HG03045 (cell line): ENCODE results near the gene UTP14C.
A peak's percentile ranks its signal among the peaks of the same experiment; 100 is the strongest.
"Not testable (repeated sequence)": the region's sequence is repeated elsewhere in the genome, so short reads cannot be mapped to it uniquely, and the experiment has no call there.

ENCODE experiments used
- ATAC-seq: cut with Tn5 transposase; IDR thresholded peaks from one replicate; pipeline ENCODE4 v1.9.1; 2021; ENCODE audit warnings: mild to moderate bottlenecking, moderate library complexity; ENCODE audit not compliant: unreplicated experiment

Gene UTP14C

DNA sequence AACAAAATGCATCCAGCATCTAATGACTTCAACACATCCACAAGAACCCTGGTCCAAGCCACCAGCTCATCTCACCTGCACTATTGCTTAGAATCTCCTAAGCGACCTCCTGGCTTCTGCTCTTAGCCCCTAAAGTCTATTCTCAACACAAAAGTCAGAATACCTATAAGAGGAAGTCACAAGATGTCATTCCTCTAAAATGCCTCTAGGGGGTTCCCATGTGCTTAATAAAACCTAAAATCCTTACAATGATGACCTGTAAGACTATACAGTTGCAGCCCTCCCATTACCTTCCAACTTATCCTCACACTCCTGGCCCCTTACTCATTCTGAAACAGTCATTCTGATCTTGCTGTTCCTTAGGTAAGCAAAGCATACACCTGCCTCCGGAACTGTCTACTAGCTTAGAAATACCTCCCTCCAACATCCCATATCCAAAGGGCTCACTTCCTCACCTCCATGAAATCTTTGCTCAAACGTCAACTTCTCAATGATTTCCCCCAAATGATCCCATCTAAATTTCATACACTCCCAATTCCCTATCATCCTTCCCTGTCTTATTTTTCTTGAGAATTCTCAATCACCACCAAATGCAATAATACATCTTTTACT, 23.3 kb upstream of the UTP14C start:
- ATAC-seq, result peak; percentile 82

DNA sequence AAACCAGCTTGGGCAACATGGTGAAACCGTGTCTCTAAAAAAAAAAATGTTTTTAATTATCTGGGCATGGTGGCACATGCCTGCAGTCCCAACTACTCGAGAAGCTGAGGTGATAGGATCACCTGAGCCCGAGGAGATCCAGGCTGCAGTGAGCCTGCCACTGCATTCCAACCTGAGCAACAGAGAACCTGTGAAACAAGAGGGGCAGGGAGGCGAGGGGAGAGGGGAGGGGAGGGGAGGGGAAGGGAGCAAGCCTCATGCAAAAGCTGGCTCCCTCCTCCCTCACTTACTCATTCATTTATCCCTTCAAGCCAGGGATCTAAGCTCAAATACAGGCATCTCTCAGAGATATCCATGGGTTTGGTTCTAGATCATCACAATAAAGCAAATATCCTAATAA, 22.1 kb upstream of the UTP14C start:
- ATAC-seq, result no peak

DNA sequence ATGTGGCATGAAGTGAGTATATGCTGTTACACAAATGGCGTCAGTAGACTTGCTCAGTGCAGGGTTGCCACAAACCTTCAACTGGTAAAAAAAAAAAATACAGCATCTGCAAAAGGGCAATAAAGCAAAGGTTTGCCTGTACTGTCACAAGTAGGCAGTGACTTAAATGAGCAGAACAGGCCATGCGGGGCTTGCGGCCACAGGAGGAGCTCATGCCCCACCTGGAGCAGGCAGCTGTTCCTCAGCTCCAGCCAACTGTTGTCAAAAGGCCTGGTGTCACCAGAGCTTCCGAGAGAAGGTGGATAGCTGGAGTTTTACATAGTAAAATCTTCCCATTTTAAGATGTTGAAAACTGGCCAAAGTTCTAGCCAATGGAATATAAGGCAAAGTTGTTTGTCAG, 20.9 kb upstream of the UTP14C start:
- no peak for ATAC-seq

DNA sequence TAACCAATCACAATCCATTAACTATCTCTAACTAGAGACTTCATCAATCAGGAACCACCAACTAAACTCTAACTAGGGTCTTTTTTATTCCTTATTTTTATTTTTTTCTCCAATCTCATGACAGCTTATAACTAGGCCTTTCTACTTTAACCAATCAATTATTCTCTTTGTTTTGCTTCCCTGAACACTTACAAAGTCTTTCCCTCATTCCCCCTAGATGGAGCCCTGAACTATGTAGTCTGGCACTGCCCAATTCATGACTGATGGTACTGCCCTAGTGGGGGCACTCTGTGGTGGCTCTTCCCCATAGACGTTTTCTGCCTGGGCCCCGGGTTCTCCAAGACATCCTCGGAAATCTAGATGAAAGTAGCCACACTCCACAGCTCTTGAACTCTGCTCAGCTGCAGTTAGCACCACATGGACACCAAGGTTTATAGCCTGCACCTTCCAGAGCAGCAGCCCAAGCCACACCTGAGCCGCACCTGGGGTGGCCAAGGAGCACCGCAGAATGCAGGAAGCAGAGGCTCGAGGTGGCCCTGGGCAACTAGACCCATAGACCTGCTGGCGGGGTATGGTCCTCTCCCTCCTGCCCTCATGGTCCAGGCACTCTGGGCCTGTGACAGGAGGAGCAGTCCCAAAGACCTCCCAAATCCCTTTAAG, 19.9 kb upstream of the UTP14C start:
- no peak for ATAC-seq

DNA sequence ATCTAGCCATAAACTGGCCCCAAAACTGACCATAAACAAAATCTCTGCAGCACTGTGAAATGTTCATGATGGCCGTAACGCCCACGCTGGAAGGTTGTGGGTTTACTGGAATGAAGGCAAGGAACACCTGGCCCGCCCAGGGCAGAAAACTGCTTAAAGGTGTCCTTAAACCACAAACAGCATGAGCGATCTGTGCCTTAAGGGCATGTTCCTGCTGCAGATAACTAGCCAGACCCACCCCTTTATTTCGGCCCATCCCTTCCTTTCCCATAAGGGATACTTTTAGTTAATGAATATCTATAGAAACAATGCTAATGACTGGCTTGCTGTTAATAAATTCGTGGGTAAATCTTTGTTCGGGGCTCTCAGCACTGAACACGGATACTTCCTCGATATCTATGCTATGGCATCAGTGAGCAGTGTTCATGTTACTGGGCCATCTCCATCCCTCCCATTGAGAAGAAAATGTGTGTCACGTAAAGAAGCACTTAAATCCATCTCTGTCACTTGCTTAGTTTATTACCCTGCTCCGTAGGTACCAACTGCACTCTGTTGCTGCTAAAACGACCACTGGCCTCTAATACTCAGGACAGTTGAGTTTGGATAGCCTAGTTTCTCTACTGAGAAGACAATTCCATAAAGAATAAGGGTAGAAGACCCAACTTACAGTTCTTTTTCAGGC, 18.5 kb upstream of the UTP14C start:
- ATAC-seq, result no peak

DNA sequence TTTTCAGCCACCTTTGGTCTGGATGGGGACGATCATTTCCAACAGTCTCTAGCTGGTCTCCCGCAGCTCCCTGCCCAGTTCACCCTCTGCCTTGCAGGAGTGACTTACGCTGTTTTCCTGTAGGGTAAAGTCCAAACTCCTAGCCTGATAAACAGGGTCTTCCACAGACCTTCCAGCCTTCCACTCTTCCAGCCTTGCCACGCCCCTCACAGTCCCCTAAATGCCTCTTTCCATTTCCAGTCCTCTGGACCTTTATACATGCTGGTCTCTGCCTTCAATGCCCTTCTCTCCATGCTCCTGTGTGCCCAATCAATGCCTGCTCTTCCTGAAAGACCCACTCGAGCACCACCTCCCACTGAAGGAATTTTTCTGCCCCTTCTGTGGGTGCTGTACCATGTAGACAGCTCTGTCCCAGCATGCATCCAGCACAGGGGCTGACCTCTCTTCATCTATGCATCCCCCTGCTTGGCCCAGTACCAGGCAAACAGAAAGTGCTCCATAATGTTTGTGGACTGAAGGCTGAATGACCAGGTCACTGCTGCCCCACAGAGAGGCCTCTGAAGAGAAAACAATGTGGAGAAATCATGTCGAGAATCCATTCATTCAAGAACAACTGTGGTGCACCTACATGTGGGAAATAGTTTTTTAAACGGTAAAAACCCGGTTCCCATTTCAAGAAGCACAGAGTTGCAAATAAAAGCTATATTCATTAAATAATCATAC, 17.8 kb upstream of the UTP14C start:
- no peak for ATAC-seq

DNA sequence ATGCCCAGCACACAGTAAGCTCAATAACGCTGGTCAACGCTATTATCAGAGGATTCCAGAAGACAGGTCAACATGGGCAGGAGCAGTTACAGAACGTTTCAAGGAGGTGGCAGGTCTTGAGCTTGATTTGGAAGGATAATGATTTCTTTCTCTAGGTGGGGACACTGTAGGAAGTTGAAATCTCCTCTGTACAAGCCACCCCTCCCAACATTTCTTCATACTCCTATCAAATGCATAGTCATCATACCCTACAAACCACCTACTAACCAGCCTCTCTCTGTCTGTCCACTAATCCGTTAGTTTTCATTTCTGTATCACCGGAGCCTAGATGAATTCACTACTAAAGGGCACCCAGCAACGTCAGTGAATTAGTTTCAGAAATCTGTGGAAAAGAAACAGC, 14.5 kb upstream of the UTP14C start:
- ATAC-seq, result no peak

DNA sequence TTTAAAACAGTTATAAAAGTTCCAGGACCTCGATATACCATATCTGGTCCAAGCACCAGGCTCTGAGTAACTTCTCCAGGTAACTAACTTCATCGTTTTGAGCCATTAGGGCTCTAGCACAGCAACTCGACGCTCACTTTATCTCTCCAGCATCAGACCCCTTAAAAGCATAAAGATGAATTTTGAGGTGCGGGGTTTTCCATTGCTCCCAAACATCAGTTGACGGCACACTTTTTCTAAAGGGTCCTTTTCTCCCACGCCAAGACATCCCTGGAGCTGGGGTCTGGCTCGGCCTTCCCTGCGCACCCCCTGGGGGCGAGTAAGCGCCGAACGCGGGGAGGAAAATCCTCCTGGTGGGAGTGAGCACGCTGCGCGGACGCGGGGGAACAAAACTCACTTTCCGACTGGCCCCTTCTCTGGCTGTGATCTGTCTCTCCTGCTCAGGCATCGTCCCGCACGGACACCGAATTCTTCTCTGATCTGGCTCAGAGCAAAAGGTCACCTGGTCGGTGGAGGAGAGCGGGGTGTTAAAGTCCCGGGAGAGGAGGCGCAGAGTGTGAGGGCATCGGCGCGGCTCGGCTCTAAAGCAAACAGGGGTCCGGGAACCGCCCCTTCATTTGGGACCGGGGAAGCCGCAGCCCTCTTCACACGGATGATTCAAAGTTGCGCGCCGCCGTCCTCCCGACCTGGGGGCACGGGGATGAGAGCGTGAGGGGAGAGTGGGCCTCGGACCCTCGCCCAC, 13.4 kb upstream of the UTP14C start, which contains the start of gene ATP7B:
Gene ATP7B (minus strand): TSS at position 561 of the 742 bp plus-strand sequence. CDS start 113 bp downstream, at position 448.
- ATAC-seq, result peak; percentile 12

DNA sequence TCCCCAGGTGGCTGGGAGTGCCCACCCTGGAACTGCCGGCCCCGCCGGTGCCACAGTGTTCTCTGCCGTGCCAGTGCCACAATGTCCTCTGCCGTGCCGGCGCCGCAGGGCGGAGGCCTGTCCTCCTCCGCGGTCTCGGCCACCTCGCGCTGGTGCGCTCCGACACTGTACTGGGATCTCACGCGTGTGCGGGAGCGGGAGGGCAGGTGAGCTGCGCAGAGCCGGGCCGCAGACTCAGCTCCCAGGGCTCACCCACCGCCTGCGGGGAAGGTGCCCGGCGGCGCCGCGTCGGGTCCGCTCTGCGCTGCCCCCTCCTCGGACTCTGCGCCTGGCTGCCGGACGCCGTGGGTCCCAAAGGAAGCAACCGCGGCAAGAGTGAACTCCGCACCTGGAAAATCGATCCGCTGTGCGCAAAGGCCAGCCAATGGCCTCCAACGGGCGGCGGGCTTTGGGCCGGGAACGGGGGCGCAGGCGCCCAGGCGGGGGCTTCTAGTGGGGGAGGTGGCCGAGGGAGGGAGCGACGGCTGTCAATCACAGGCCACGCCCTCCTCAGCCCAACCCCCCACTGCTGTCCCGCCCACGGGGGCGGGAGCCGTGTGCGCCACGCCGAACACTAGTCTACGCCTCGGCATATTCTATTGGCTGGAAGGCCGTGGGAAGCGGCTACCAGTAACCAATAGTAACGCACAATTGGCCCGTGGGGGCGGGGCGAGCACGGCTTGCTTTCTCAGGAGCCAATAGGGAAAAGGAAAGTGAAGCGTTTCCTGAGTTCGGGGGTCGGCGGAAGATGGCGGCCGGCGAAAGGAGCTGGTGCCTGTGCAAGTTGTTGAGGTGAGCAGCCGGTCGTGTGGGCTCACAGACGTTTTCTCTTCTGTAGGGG, 12.6 kb upstream of the UTP14C start, which contains the start of gene ALG11:
Gene ALG11 (plus strand): TSS at position 767 of the 880 bp plus-strand sequence. CDS start 21 bp downstream, at position 788.
- peak; percentile 100 for ATAC-seq

DNA sequence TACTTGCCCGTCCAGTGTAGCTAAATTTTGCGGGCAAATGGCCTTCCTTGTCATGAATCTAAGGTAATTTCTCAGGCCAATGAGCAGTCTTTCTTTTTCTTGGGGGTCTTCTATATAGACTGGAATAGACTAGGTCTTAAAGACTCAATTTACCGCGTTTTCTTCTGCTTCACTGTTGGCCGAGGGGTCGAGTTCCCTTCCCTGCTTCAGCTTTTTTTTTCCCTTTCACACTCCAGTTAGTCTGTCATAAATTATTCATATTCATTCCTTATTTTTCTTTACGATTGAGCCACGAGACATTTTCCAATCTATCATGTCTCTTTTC, 12.0 kb upstream of the UTP14C start:
- ATAC-seq, result no peak

DNA sequence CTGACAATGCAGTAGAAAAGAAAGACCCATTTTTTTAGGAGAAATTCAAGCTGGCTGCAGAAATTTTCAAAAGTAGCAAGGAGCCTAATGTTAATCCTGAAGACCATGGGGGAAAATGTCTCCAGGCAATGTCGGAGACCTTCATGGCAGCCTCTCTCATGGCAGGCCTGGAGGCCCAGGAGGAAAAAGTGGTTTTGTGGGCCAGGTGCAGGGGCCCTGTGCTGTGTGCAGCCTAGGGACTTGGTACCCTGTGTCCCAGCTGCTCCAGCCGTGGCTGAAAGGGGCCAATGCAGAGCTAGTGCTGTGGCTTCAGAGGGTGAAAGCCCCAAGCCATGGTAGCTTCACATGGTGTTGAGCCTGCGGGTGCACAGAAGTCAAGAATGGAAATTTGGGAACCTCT, 8.2 kb upstream of the UTP14C start:
- no peak for ATAC-seq

DNA sequence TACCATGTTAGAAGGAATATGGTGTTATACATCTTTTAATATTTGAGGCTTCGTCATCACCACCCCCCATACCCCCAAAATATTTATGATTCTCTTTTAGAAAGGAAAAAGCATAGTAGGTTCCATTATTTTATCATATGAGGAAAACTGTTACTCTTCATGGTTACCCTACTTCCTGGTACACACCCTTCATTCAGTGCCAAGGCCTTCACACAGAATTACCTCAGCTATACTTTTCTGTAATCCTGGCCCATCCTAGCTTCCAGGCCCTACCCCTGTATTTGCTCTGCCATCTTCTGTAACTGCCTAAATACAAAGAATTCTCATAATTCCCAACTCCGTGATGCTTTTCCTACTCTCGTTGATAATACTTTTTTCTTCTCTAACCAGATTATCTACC, 4.3 kb upstream of the UTP14C start:
- no peak for ATAC-seq

DNA sequence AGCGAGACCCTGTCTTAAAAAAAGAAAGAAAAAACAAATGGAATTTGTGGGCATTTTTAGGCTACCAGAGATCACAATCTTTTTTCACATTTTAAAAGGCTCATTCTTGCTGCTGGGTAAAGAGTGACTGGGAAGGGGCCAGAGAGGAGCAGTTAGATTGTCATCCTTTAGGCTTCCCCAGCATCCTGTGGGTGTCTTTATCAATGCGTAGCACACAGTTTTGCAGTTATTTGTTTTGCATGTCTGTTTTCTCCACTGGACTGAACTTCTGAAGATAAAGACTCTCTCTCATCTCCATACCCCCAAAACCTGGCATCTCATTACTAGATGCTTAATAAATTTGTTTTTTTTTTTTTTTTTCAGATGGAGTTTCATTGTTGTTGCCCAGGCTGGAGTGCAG, 2.1 kb upstream of the UTP14C start:
- ATAC-seq, result no peak

DNA sequence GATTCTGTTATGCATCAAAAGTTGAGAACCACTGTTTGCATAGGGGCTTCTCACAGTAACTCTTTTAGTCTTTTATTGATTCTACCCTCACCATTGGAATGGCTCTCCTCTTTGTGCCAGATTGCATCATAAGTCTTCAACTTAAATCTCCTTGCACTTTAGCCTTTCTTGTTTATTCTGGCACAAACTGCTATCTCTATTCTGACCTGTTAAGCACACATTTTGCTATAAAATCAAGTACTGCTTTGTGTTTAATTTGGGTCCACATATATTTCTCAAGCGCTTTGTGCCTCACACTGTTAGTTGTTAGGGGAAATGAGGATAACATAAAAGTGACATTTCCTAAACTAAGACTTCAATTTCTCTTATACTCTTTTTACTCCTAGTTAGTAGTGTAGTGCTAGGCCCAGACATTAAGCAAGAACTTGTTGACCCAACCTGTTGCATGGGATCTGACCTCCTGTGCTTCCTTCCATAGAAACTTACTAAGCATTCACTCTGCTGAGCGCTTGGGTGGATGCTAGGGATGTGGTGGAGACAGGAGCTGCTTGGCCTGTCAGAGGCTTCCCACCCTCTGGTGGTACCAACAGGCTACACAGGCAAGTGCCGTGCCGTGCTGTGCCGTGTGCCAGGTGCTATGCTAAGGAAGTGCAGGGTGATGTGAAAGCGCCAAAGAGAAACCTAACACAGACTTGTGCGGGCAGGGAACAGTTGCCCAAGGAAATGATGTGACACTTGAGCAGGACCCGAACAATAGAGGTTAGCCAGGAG, 1.2 kb downstream of the UTP14C start:
- no peak for ATAC-seq

DNA sequence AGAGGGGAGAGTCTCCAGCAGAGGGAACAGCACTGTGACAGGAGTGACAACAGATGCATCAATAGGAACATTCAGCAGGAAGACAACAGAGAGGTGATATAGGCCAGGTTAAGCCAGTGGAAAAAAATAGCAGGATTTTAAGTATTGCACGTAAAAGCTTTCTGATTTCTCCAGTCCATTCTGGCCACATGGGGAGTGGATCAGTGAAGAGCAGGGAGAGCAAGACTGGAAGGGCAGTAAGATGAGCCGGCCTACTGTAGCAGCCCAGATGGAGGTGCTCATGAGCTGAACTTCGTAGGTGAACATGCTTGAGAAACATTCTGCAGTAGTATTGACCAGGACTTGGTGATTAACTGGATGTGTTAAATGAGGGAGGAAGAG, 1.7 kb downstream of the UTP14C start:
- no peak for ATAC-seq

DNA sequence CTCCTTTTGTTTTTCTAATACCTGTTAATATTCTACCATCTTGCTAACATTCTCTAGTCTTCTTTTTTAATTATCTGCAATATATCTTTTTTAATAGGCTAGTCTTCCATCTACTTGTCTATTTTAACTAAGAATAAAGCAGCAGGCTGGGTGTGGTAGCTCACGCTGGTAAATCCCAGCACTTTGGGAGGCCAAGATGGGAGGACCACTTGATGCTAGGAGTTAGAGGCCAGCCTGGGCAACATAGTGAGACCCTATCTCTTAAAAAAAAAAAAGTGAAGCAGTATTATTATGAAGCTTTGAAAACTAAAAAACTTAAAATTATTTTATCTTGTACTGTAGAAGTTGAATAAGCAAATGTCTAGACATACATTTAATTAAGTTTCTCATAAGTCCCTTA, 3.3 kb downstream of the UTP14C start:
- no peak for ATAC-seq

DNA sequence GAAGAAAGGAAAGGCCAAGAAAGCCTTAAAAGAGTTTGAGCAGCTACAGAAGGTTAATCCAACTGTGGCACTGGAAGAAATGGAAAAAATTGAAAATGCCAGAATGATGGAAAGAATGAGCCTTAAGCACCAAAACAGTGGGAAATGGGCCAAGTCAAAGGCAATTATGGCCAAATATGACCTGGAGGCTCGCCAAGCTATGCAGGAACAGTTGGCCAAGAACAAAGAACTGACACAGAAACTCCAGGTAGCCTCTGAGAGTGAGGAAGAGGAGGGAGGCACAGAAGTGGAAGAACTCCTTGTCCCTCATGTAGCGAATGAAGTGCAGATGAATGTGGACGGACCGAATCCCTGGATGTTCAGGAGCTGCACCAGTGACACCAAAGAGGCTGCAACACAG, 5.1 kb downstream of the UTP14C start:
- no peak for ATAC-seq

DNA sequence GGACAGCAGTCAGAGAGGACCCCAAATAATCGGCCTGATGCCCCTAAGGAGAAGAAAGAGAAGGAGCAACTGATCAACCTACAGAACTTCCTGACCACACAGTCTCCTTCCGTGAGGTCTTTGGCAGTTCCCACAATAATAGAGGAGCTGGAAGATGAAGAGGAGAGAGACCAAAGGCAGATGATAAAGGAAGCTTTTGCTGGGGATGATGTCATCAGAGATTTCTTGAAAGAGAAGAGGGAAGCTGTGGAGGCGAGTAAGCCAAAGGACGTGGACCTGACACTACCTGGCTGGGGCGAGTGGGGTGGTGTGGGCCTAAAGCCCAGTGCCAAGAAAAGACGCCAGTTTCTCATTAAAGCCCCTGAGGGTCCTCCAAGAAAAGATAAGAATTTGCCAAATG, 5.9 kb downstream of the UTP14C start:
- ATAC-seq, result not testable (repeated sequence)

DNA sequence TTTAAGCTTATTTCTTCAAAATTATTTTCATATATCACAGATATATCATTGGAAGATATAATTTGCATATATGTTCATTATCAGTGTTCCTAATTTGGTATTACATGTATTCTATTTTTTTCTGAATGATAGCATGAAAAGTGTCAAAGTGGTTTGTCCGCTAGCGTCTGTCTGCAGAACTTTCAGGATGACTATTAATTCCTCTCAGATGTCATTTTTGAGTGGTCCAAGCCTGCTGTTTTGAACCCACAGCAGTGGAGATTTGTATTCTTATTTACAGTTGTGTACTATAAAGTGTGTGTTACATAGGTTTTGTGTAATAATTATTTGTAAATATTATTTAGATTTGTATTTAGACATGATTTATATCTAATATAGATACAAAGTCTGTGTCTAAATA, 8.5 kb downstream of the UTP14C start:
- no peak for ATAC-seq
